UCSD-AML1 (cell line): Measurements from ENCODE around the gene LTBP1.
"Not testable (repeated sequence)": the region's sequence is repeated elsewhere in the genome, so short reads cannot be mapped to it uniquely, and the experiment has no call there.

Experiments used
- DNase-seq: peaks from one replicate; lab custom pipeline; 2025; ENCODE audit not compliant: unreplicated experiment; lab: John Stamatoyannopoulos, UW

The LTBP1 gene

DNA sequence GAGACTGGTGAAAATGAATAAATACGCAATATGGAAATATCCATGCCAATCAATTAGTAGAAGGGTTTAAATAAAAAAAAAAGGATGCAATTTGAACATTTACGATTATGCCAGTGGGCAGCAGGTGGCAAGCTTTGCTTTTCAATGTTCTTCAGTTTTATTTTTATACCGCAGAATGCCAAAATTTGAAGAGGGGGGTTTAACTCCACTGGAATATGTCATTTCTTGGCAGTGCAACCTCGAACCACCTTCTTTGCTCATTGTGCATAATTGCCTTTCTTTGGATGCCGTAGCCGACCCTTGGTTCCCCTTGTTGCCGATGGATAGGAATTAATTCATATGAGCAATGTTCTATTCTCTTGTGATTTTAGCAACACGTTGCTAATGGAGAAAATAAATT lies 88.0 kb downstream of the LTBP1 start:
- DNase-seq = no peak

DNA sequence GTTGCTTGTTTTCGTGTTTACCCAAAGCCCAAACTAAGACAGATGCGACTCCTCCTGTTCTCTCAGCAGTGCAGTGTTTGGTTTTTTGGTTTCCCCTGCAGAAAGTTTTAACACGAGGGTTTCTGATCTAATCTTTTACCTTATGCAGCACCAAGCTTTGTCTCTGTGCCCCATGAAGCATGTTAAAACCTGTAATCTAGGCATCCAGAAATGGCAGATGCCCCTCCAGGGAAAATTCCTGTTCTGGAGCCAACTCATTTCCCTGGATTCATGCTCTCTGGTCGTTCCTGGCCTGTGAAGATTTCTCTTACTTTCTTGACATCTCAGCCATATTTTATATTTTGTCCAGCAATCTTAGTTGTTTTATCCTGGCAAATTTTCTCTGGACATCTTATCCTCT lies 91.5 kb downstream of the LTBP1 start:
- DNase-seq = no peak

DNA sequence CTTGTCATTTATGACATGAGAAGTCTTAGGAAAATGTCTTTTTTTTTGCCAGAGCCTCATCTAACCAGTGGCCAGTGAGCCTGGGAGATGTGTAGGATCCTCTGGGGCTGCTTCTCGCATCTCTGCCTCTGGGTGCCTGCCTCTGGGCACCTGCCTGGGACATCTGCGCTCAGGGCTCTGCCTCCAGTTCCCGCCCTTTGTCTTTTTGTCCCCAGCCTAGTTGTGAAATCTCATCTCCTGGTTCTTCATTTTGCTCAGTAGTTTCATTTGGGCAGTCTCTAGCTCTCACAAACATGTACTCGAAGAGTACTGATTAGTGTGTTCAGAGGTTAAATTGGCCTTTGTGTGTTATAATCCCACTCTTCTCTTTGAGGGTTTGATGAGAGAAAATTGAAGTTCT lies 92.0 kb downstream of the LTBP1 start:
- DNase-seq = no peak

DNA sequence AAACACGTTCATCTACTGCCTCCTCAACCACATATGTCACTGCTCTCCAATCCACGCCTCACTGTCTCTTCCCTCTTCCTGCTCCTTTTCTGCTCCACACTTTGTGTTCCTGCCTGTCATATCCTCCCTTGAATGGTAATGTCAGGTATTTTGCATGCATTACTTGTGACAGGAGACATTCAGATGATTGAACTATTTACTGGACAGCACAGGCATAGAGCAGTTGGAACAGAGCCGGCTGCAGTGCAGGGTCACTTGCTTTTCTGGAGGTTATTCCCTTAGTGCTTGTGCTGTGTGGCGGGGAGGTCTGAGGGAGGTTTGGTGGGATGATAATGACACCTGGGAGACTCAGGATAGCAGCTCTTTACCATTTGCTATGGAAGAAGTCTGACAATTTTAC lies 93.8 kb downstream of the LTBP1 start:
- DNase-seq = no peak

DNA sequence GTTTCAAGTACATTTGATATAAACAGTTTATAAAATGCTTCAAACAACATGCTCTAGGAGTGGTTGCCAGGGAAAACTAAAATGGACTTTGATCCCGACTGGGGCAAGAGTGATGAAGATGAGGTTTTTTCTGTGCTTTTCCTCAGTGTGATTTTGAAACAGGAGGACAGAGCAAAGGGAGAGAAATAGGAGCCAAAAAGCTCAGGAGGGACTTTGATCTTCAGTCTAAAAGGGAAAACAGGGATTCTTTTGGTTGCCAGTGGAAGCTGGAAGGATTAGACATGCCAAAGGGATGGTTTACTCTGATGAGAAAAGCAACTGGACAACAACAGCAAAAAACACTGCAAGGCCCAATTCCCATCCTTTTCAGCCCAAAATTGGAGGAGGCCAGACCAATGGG lies 95.5 kb downstream of the LTBP1 start:
- no peak for DNase-seq

DNA sequence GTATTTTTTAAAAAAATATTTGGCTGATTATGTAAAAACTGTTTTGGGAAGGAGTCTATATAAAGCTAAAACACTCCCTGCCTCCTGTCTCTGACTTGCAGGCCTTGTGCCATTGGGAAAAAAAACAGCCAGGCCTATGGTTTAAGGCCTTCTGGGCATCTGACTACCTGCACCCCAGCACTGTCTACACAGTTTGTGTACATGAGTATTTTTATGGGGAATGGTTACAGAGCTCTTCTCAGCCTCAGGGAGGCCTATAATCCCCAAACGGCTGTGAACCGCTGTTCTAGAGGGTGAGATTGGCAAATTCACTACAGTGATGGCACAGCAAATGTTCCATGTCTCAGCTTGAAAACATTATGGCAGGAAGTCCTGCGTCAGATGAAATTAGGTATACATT lies 96.1 kb downstream of the LTBP1 start:
- DNase-seq = no peak

DNA sequence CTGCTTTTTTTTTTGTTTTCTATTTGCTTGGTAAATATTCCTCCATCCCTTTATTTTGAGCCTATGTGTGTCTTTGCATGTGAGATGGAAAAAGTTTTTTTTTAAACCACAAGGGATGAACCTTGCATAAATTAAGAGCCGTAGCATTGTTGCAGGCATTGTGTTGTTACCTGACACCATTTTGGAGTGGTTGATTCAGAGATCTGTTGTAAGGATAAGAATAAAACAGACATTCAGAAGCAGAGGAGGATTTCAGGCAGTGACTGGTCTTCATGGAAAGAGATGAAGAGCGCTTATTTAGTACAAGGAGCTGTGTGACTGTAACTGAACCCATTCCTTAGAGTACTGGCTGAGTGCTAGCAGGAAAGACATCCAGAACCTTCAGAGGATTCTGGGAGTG lies 101.2 kb downstream of the LTBP1 start:
- no peak for DNase-seq

DNA sequence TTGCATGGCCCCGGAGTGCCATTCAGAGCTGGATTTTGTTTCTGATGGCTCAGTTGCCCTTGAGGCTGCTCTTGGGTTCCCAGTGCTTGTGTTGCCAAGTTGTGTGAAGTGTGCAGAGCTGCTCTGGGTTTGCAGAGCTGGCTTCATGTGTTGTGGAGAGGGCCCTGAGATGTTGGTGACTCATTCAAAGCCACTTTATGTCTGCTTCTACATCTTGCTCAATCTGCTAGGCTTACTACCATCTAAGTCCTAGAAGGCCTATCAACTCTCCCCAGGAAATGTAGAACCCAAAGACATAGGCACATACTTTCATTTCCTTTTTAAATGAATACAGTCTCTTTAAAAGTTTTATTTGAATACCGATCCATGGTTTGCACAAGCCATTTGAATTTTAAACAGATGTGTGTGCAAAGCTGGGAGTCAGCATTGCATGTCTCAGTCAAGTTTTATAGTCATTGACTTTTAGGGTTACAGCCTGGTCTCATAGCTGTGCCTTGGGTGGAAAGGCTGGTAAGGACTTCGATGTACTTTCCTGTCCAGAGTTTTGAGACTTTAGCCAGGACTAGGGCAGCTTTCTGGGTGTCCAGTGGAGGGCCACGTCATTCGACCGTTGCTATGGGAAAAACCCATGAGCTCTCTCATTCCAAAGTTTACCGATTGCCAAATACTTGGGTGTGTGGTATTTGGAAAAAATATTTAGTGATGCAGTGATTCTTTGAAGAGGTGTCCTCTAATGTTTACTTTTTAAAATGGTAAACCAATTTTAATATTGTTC lies 105.0 kb downstream of the LTBP1 start:
- no peak for DNase-seq

DNA sequence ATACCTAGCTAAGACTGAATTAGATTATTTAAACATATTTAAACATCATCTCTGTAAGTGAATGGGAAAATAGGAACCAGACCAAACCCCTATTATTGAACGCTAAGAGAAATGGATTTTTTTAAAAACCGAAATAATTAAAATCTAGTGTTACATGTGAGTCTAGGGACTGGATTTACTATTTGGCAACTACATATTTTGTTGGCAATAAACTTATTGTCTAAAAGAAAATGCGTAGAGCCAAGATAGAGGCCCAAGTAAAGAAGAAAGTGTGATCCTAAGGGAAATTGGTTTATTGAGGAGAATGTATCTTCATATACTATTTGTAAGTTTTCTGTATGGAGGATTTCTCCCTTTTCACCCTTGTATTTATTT lies 105.6 kb downstream of the LTBP1 start:
- no peak for DNase-seq

DNA sequence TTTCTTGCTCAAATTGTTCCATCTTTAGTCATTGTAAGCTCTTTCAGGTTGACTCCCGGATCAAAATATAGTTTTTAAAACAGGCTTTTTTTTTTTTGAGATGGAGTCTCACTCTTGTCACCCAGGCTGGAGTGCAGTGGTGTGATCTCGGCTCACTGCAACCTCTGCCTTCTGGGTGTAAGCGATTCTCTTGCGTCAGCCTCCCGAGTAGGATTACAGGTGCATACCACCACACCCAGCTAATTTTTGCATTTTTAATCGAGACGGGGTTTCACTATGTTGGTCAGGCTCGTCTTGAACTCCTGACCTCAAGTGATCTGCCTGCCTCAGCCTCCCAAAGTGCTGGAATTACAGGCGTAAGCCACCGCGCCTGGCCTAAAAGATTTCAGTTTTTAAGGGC lies 106.0 kb downstream of the LTBP1 start:
- not testable (repeated sequence) for DNase-seq

DNA sequence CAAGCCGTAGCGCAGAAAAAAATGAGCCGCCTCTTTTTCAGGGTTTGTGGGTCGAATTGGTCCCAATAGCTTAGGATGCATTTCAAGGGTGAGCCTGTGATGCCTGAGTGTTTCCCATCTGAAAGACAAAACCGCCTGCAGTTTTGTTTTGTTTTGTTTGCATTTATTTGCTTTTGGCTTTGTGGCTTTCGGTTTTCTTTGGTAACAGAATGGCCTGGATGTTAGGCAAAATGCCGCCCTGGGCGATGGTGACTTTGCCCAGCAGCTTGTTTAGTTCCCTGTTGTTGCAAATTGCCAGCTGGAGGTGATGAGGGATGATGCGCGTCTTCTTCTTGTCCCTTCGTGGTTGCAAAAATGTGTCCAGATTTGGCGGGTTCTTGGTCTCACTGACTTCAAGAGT lies 109.4 kb downstream of the LTBP1 start:
- no peak for DNase-seq

DNA sequence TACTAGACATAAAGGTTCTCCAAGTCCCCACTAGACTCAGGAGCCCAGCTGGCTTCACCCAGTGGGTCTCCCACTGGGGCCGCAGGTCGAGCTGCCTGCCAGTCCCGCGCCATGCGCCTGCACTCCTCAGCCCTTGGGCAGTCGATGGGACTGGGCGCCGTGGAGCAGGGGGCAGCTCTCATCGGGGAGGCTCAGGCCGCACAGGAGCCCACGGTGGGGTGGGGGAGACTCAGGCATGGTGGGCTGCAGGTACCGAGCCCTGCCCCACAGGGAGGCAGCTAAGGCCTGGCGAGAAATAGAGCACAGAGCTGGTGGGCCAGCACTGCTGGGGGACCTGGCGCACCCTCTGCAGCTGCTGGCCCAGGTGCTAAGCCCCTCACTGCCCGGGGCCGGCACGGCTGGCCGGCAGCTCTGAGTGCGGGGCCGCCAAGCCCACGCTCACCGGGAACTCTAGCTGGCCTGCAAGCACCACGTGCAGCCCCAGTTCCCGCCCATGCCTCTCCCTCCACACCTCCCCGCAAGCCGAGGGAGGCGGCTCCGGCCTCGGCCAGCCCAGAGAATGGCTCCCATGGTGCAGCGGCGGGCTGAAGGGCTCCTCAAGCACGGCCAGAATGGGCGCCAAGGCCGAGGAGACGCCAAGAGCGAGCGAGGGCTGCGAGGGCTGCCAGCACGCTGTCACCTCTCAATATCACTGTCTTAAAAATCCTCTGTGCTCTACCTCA lies 110.7 kb downstream of the LTBP1 start:
- DNase-seq = not testable (repeated sequence)

DNA sequence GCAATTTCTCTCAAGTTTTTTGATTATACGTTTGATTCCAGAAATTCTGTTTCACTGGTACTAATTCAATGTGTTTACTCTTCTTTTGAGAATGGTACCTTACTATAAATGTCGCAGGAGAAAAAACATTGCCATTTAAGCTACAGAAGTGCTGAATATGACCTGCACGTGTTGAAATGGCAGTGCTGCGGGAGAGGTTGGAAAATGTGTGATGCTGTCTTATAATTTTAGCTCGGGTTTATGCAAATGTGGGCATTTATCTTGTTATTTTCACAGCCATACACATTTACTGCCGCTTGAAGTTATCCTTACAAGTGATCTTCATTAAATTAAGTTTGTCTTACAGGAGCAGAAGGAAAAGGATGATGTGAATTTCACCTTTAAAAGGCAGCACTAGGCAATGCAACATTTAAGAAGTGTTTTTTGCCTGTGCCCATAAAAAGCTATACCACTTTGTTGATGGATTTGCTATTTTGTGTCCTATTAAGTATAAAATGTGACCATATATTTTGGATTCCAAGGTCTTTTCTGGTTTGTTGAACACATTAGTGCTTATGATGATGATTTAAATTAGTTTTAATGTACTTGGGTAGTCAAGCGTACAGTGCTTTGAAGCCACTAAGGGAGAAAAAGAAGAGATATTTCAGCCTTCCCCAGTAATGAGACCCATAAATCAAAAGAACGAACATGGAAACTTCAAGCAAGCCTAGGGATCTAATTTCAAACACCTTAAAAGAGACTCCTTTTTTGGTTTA lies 112.1 kb downstream of the LTBP1 start:
- DNase-seq = no peak

DNA sequence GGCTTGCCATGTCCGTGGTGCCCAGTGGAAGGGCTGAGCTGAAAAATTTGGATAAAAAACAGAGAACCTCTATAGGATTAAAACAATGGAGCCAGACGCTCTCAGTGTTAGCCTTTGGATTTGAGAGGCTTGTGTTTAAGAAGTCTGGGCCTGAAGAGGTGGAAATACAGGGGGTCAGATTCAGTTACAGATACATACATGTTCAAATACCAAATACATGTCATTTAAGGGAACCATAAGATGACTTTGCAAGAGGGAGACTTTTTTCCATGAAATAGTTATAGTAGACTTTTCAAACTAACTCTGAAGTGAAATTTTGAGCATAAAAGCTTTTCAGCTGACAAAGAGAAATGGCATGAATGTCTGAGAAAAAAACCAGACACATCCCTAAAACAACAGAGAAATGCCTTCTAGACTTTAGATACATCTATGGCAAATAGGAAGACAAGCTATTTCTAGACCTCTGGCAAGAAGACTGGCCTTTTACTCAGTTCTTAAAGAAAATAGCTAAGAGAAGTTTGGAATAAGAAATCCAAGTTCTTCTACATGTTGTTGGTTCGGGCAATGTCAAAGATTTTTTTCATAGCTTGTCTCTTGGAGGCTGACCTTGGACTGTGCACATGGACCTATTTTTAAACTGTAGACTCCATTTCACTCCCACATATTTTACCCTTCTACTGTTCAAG lies 112.9 kb downstream of the LTBP1 start:
- no peak for DNase-seq

DNA sequence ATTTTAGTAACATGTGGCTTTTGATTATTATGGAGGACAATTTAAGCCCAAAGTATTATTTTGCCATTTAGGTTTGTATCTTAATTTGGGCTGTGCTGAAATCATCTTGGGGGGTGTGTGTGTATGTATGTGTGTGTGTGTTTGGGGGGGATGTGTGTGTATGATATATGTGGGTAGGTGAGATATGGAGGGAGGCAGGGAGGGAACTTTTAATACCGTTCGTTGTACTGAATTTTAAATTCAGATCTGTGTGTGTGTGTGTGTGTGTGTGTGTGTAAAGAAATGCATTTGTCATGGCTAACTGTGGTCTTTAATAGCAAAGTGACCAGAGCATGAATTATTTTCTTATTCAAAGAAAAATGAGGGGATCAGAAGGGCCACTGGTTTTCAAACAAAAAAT lies 113.7 kb downstream of the LTBP1 start:
- DNase-seq = no peak

DNA sequence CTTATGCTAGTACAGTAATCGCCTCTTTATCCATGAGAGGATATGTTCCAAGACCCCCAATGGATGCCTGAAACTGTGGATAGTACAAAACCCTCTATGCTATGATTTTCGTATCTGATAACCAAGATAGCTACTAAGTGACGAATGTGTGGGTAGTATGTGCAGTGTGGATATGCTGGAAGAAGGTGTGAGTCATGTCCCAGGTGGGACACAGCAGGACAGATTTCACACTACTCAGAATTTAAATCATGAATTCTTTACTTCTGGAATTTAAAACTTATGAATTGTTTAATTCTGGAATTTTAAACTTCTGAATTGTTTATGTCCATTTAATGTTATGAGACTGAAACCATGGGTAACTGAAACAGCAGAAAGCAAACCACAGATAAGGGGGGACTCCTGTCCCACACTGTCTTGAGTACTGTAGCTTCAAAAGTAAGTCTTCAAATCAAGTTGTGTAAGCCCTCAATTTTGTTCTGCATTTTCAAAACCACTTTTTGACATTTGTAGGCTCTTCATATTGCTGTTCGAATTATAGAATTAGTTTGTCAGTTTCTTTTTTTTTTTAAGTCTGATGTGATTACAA lies 116.0 kb downstream of the LTBP1 start:
- DNase-seq = no peak

DNA sequence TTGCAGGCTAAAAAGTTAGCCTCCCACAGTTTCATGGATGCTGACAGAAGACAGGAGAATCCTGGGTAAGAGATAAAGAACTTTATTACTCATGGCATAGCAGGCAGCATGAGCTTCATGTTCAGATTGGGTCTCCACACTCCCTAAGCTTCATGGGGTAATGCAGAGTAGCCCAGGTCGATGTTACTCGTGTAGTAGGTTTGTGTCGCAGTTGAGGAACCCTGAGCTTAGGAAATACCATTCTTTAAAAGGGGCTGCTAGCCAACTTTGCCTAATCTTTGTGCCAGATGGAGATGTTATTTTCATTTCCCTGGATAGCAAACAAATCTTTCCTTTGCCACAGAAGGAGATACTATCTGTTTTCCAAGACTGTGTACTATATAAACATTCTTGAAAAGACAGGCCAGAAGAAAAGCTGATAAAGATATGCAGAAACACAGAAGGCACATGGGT lies 117.6 kb downstream of the LTBP1 start:
- no peak for DNase-seq

DNA sequence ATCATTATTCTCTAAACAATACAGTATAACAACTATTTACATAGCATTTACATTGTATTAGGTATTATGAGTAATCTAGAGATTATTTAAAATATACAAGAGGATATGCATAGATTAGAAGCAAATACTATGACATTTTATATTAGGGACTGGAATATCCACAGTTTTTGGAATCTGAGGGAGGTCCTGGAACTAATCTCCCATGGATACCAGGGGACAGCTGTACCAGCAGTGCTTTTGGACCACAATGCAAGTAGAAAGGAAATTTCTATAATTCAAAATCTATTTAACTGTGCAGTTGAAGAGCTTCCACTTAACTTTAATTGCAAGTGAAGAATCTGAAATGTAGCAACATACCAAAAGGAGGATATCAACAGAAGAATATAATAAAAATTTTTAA lies 120.8 kb downstream of the LTBP1 start:
- DNase-seq = no peak

DNA sequence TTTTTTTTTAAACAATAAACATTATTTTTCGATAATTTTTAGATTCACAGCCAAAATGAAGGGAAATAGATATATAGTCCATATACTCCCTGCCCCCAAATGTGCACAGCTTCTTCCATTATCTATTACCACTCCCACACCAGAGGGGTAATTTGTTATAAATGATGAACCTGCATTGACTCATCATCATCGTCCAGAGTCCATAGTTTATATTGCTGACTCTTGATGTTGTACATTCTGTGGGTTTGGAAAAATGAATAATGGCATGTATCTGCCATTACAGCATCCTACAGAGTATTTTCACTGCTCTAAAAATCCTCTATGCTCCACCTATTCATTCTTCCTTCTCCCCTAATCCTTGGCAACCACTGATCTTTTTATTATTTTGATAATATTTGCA lies 121.5 kb downstream of the LTBP1 start:
- no peak for DNase-seq

DNA sequence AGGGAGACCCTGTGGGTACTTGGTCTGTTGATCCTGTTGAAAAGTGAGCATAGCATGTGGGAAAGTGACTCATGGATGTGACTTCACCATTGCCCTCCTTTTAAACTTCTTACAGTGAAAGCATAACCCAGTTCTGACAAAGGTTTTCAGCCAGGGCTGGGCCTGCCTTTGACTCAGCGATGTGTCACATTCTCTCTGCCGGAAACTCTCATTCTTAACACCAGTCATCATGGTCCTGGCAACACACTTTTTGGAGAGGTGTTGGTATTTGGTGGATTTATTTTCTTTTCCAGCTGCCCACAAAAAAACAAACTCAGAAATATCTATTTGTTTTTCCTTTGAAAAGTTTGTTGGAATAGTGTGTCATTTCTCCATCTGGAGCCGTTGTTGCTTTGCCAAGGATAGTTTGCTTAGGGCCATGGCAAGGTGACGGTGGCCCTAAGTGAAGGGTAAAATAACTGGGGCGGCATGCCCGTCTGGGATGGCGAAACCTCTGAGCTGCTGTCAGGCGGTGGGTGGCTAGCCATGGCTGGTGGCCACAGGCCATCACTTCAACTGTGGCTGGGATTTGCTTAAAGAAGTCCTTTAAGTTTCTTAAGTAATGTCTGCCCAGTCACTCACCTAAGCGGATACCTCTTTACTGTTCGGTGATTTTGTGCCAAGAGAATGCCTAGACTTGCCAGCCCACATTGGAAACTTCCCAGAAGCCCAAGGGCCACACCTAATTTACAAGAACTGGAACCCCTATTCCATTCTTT lies 123.3 kb downstream of the LTBP1 start:
- no peak for DNase-seq
